ENCODE results near the gene KHDC4. TPM values are rescaled to one million over a fixed set of nuclear protein-coding genes. Genes with fewer than 3 reads are reported as not detected.

Gene KHDC4
- total and polyA plus RNA-seq, 2 of the 4 experiments (the other 2 are of a cell fraction): 28.0 to 29.9 TPM

GRCh38 chr1:155880950-155881349 is 53.3 kb downstream of the KHDC4 start:
- no peaks in the 10 kb centered on the region for H4K20me1 ChIP-seq (ENCODE audit: insufficient read depth, low read length)
- no peaks in the 10 kb centered on the region for H3K9me1 ChIP-seq (ENCODE audit: insufficient read depth, low read length)
- H3K23ac ChIP-seq (ENCODE audit: low read depth, low read length): no peak overlapping the region
- no CpG with 5 or more reads among the region's 6 CpGs for WGBS, 2 experiments (ENCODE audit: extremely low coverage in 2 of 2, insufficient read length in 1 of 2)
- H2BK15ac ChIP-seq (ENCODE audit: low read depth, low read length): no peak overlapping the region
- intact Hi-C loops (cut with micrococcal nuclease): no loop called here
- no peaks in the 10 kb centered on the region for H3K27me3 ChIP-seq (ENCODE audit: control insufficient read depth, insufficient read depth, low read length)
- no peaks in the 10 kb centered on the region for H3K9me3 ChIP-seq (ENCODE audit: control insufficient read depth, insufficient read depth, low read length)
- ATAC-seq (ENCODE audit: low read depth) (no peak), DNase-seq (no peak)
- no peak overlapping the region for H3K56ac ChIP-seq (ENCODE audit: extremely low read depth, insufficient read depth, low read length)
- no peak overlapping the region for H3K9ac ChIP-seq (ENCODE audit: low read depth, low read length)
- ChIA-PET CTCF (no interaction called here), POLR2A (ENCODE audit: unreplicated experiment) (no interaction called here)
- H3K4me1 ChIP-seq (ENCODE audit: control insufficient read depth, insufficient read depth, low read length): peaks cover 10% of the 10 kb centered on the region
- no peak overlapping the region for H3K4me3 ChIP-seq (ENCODE audit: insufficient read depth, low read depth, low read length)
- in situ Hi-C loops (cut with MboI; ENCODE audit: low sequenced_read_pairs): no loop called here
- peaks cover 10% of the 10 kb centered on the region for H3K36me3 ChIP-seq (ENCODE audit: control insufficient read depth, insufficient read depth, low read length)
- dilution Hi-C loops (cut with HindIII; ENCODE audit: low sequenced_read_pairs, unreplicated experiment): no loop called here
- H3K14ac ChIP-seq (replicated peaks; ENCODE audit: low read depth, low read length): no peak overlapping the region
- no TSS peak for BruUV-seq (replicated peaks)
- H3K79me1 ChIP-seq (ENCODE audit: low read depth in 1 of 2, low read length in 2 of 2): peaks cover 0 to 9% of the 10 kb centered on the region in 2 experiments; a peak in 3 of 4 replicates
- H4K5ac ChIP-seq (ENCODE audit: low read depth, low read length): no peak overlapping the region
- H2AFZ ChIP-seq (replicated peaks; ENCODE audit: low read length, poor library complexity): no peak overlapping the region
- no peak overlapping the region for H2BK20ac ChIP-seq (ENCODE audit: low read depth, low read length)
- no peak overlapping the region for H3K4ac ChIP-seq (ENCODE audit: low read depth, low read length)
- H4K8ac ChIP-seq (ENCODE audit: low read depth in 2 of 2, low read length in 2 of 2): no peak overlapping the region
- no peak overlapping the region for H2AK5ac ChIP-seq (ENCODE audit: low read depth, low read length)
- no peak overlapping the region for H2BK5ac ChIP-seq (ENCODE audit: low read depth, low read length, poor library complexity, severe bottlenecking)
- no peak overlapping the region for H2BK120ac ChIP-seq (ENCODE audit: low read depth, low read length)
- TF ChIP-seq CEBPB (IDR thresholded peaks at IDR 0.05; ENCODE audit: low read depth, low read length): peak; percentile 83
- no peak for TF ChIP-seq CHD1 (IDR thresholded peaks at IDR 0.05; ENCODE audit: low read depth, low read length)
- H3K4me2 ChIP-seq (ENCODE audit: low read depth, low read length): no peak overlapping the region
- H3K18ac ChIP-seq (ENCODE audit: low read depth, low read length): no peak overlapping the region
- no peak overlapping the region for H3K27ac ChIP-seq (ENCODE audit: insufficient read depth, low read length)
- no peak overlapping the region for H2AK9ac ChIP-seq (replicated peaks; ENCODE audit: low read depth, low read length, poor library complexity)
- H4K91ac ChIP-seq (ENCODE audit: insufficient read depth, low read depth, low read length): no peak overlapping the region

Measured in IMR-90 (cell line).